Fibroblast of skin of scalp (primary cell): ENCODE measurements around the gene ACP4.

ENCODE experiments used
- DNase-seq: peaks from one replicate; pipeline ENCODE4 v3.0.0-alpha.2; 2013

The ACP4 gene

GRCh38 chr19:50823389-50824042 is 33.3 kb downstream of the ACP4 start, which contains the start of gene KLK1:
TSS of gene KLK1 (minus strand) at chr19:50823787. CDS start at chr19:50823748, 39 bp downstream.
- DNase-seq: no peak

- DNase-seq: no peak
These were observed 36.5 kb downstream of the ACP4 start for GRCh38 chr19:50826492-50827240.

- no peak for DNase-seq
These were observed 37.3 kb downstream of the ACP4 start for GRCh38 chr19:50827476-50827875.

GRCh38 chr19:50829801-50830200 is 39.6 kb downstream of the ACP4 start:
- DNase-seq: no peak

GRCh38 chr19:50830266-50831025 is 40.2 kb downstream of the ACP4 start:
- DNase-seq: no peak

- DNase-seq: no peak
These were observed 40.8 kb downstream of the ACP4 start for GRCh38 chr19:50831026-50831396.

- DNase-seq: no peak
These were observed 42.5 kb downstream of the ACP4 start for GRCh38 chr19:50832666-50833065.

- no peak for DNase-seq
These were observed 43.0 kb downstream of the ACP4 start, which contains the start of gene KLK15 for GRCh38 chr19:50833117-50833801. TSS of gene KLK15 (minus strand) at chr19:50833574. CDS start at chr19:50831492, 2,082 bp downstream.

GRCh38 chr19:50833802-50834167 is 43.6 kb downstream of the ACP4 start:
- DNase-seq: no peak

GRCh38 chr19:50835103-50835784 is 45.0 kb downstream of the ACP4 start:
- DNase-seq: peak; percentile 9

- peak; percentile 54 for DNase-seq
These were observed 45.7 kb downstream of the ACP4 start for GRCh38 chr19:50835785-50836542.

GRCh38 chr19:50836543-50837195 is 46.5 kb downstream of the ACP4 start:
- DNase-seq: no peak

GRCh38 chr19:50837300-50837699 is 47.1 kb downstream of the ACP4 start:
- DNase-seq: no peak

GRCh38 chr19:50838239-50838638 is 48.0 kb downstream of the ACP4 start:
- DNase-seq: no peak

- no peak for DNase-seq
These were observed 49.8 kb downstream of the ACP4 start for GRCh38 chr19:50839712-50840655.

GRCh38 chr19:50842130-50842529 is 51.9 kb downstream of the ACP4 start:
- no peak for DNase-seq

GRCh38 chr19:50843205-50843604 is 53.0 kb downstream of the ACP4 start:
- DNase-seq: no peak

- no peak for DNase-seq
These were observed 53.5 kb downstream of the ACP4 start for GRCh38 chr19:50843701-50844221.

- DNase-seq: no peak
These were observed 54.2 kb downstream of the ACP4 start for GRCh38 chr19:50844296-50844935.
